NK-92 (cell line): ENCODE data around the gene ARHGAP26.

Source experiments
- DNase-seq: peaks from one replicate; lab custom pipeline; 2025; ENCODE audit not compliant: unreplicated experiment; lab: John Stamatoyannopoulos, UW

The ARHGAP26 gene

GRCh38 chr5:143147902-143148301, 377.7 kb downstream of the ARHGAP26 start:
- no peak for DNase-seq

GRCh38 chr5:143148771-143149170, 378.6 kb downstream of the ARHGAP26 start:
- no peak for DNase-seq

GRCh38 chr5:143149759-143150158, 379.6 kb downstream of the ARHGAP26 start:
- no peak for DNase-seq

GRCh38 chr5:143151056-143151700, 381.0 kb downstream of the ARHGAP26 start:
- no peak for DNase-seq

GRCh38 chr5:143152445-143152844, 382.3 kb downstream of the ARHGAP26 start:
- DNase-seq: no peak

- DNase-seq: no peak
These were observed 383.3 kb downstream of the ARHGAP26 start for GRCh38 chr5:143153332-143154119.

GRCh38 chr5:143154510-143155370, 384.6 kb downstream of the ARHGAP26 start:
- no peak for DNase-seq

GRCh38 chr5:143155455-143155854, 385.3 kb downstream of the ARHGAP26 start:
- no peak for DNase-seq

GRCh38 chr5:143156086-143156485, 385.9 kb downstream of the ARHGAP26 start:
- no peak for DNase-seq

GRCh38 chr5:143156572-143156971, 386.4 kb downstream of the ARHGAP26 start:
- no peak for DNase-seq

GRCh38 chr5:143159031-143159430, 388.9 kb downstream of the ARHGAP26 start:
- DNase-seq: no peak

- no peak for DNase-seq
These were observed 391.8 kb downstream of the ARHGAP26 start for GRCh38 chr5:143161885-143162540.

- no peak for DNase-seq
These were observed 392.6 kb downstream of the ARHGAP26 start for GRCh38 chr5:143162810-143163209.

GRCh38 chr5:143164557-143164956, 394.4 kb downstream of the ARHGAP26 start:
- DNase-seq: no peak

- no peak for DNase-seq
These were observed 395.1 kb downstream of the ARHGAP26 start for GRCh38 chr5:143165049-143165880.

GRCh38 chr5:143166090-143166489, 395.9 kb downstream of the ARHGAP26 start:
- no peak for DNase-seq

- DNase-seq: no peak
These were observed 396.7 kb downstream of the ARHGAP26 start for GRCh38 chr5:143166661-143167420.

GRCh38 chr5:143168171-143168741, 398.1 kb downstream of the ARHGAP26 start:
- DNase-seq: no peak
